PC-3 (cell line): ENCODE results near the gene WDFY3. TPM values are rescaled to one million over a fixed set of nuclear protein-coding genes. Genes with fewer than 3 reads are reported as not detected.

Experiments
- ATAC-seq: fragments of 200-7000 bp; cut with Tn5 transposase; 2 replicates; pipeline ENCODE4 v1.9.1; 2020; ENCODE audit warnings: mild to moderate bottlenecking, moderate library complexity
- BruUV-seq: library from RNA; stranded (reverse); fragments of 400-500 nt; replicated peaks from 2 replicates; lab custom pipeline; 2021; lab: Mats Ljungman, UMichigan
- CTCF ChIA-PET: fragments of 300-600 bp; sonication (Branson Sonifier 250); formaldehyde crosslinking; loops from one replicate; lab custom pipeline; 2022; ENCODE audit warnings: antibody characterized with exemption; lab: Charles Lee
- POLR2A ChIA-PET: fragments of 300-600 bp; sonication (Branson Sonifier 250); formaldehyde crosslinking; loops from one replicate; lab custom pipeline; 2022; ENCODE audit warnings: antibody characterized with exemption; ENCODE audit not compliant: unreplicated experiment; lab: Charles Lee
- DNase-seq: peaks from one replicate; pipeline ENCODE4 v3.0.0-alpha.2; 2015
- H2AFZ ChIP-seq: fragments of 300-600 bp; sonication (generic); 2 replicates; pipeline ENCODE4 v1.6.0; 2016; ENCODE audit warnings: antibody characterized with exemption, low read length
- H3F3A ChIP-seq: fragments of 300-600 bp; sonication (generic); one replicate; pipeline ENCODE4 v1.6.0; 2017; ENCODE audit warnings: antibody characterized with exemption, low read length, control low read depth, mild to moderate bottlenecking; ENCODE audit not compliant: unreplicated experiment
- H3K27ac ChIP-seq: fragments of 300-600 bp; sonication (generic); 2 replicates; pipeline ENCODE4 v1.5.1; 2016; ENCODE audit warnings: mild to moderate bottlenecking, low read length
- H3K27me3 ChIP-seq: fragments of 300-600 bp; sonication (generic); 2 replicates; pipeline ENCODE4 v1.6.1; 2016; ENCODE audit warnings: low read length, mixed read lengths
- H3K36me3 ChIP-seq: fragments of 300-600 bp; sonication (generic); 2 replicates; pipeline ENCODE4 v1.6.1; 2016; ENCODE audit warnings: low read depth, mixed run types, low read length, mixed read lengths
- H3K4me1 ChIP-seq: fragments of 300-600 bp; sonication (generic); 2 replicates; pipeline ENCODE4 v1.5.1; 2016; ENCODE audit warnings: low read length; ENCODE audit not compliant: insufficient read depth
- H3K4me2 ChIP-seq: fragments of 300-600 bp; sonication (generic); 2 replicates; pipeline ENCODE4 v1.6.0; 2016; ENCODE audit warnings: low read length
- H3K4me3 ChIP-seq: fragments of 300-600 bp; sonication (generic); 2 replicates; pipeline ENCODE4 v1.5.1; 2016; ENCODE audit warnings: mild to moderate bottlenecking, low read length, mixed read lengths
- H3K79me2 ChIP-seq: fragments of 300-600 bp; sonication (generic); 2 replicates; pipeline ENCODE4 v1.6.1; 2017; ENCODE audit warnings: low read length, mixed read lengths
- H3K9ac ChIP-seq: fragments of 300-600 bp; sonication (generic); 2 replicates; pipeline ENCODE4 v1.6.0; 2016; ENCODE audit warnings: mild to moderate bottlenecking, low read length
- H3K9me2 ChIP-seq: fragments of 300-600 bp; sonication (generic); replicated peaks from 2 replicates; pipeline ENCODE4 v1.6.1; 2016; ENCODE audit warnings: mixed run types, low read length, mixed read lengths
- H3K9me3 ChIP-seq: fragments of 300-600 bp; sonication (generic); 2 replicates; pipeline ENCODE4 v1.6.1; 2016; ENCODE audit warnings: low read length, mixed read lengths
- H4K20me1 ChIP-seq: fragments of 300-600 bp; sonication (generic); 2 replicates; pipeline ENCODE4 v1.6.1; 2016; ENCODE audit warnings: low read length, mixed read lengths
- CTCF ChIP-seq: fragments of 300-600 bp; sonication (generic); conservative IDR thresholded peaks from 2 replicates; pipeline ENCODE4 v1.5.1; 2017; ENCODE audit warnings: antibody characterized with exemption, low read depth, mild to moderate bottlenecking, low read length
- EZH2 ChIP-seq: fragments of 300-600 bp; sonication (generic); IDR thresholded peaks from one replicate; pipeline ENCODE4 v1.6.1; 2017; ENCODE audit warnings: antibody characterized with exemption, mild to moderate bottlenecking, low read length; ENCODE audit not compliant: unreplicated experiment
- EZH2phosphoT487 ChIP-seq: fragments of 300-600 bp; sonication (generic); IDR thresholded peaks from 2 replicates; pipeline ENCODE4 v1.6.1; 2018; ENCODE audit warnings: mild to moderate bottlenecking, antibody characterized with exemption, low read length, borderline replicate concordance
- intact Hi-C: fragments of 100-400 bp; cut with micrococcal nuclease; formaldehyde crosslinking; loops from 2 replicates; pipeline ENCODE4 v1.9.0; 2023
- total RNA-seq: library from RNA; depleted of rRNA; stranded (reverse); fragments of >200 nt; gene quantifications from 2 replicates; pipeline ENCODE4 v1.2.3, GENCODE V29; 2014

The WDFY3 gene
- total RNA-seq, 1 experiment from 2014 or later = 23.1 TPM

DNA sequence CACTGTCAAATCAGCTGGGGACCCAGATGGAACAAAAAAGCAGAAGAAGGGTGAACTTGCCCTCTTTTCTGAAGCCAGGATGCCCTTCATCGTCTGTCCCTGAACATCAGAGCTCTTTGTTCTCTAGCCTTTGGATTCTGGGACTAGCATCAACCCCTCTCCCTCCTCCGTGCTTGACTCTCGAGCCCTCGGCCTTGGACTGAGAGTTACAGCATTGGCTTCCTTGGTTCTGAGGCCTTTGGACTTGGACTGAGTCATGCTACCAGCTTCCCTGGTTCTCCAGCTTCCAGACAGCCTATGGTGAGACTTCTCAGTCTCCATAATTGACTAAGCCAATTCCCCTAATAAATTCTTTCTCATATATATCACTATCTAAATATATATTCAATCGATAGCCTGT, 38.4 kb downstream of the WDFY3 start:
- Histone ChIP-seq H3K4me1 (peaks cover 14% of the 10 kb centered on the region), H3K79me2 (0 out of 2 replicates have a peak, but pooled peaks cover 6% of the 10 kb centered on the region), H3K9me3 (no peaks in the 10 kb centered on the region), H3K9me2 (no peaks in the 10 kb centered on the region), H3K27ac (no peak overlapping the region), H3K4me2 (no peak overlapping the region), H2AFZ (no peak overlapping the region), H3K36me3 (no peaks in the 10 kb centered on the region), H3F3A (no peaks in the 10 kb centered on the region), H3K27me3 (no peaks in the 10 kb centered on the region), H4K20me1 (no peaks in the 10 kb centered on the region), H3K9ac (no peak overlapping the region), H3K4me3 (no peak overlapping the region)
- DNase-seq = no peak
- POLR2A ChIA-PET = no interaction called here
- CTCF ChIA-PET = no interaction called here
- ATAC-seq = no peak
- intact Hi-C loops = no loop called here
- TF ChIP-seq EZH2 (no peak), EZH2phosphoT487 (no peak), CTCF (no peak)
- BruUV-seq = no TSS peak

- H3K27ac ChIP-seq = no peak overlapping the region
- H3K27me3 ChIP-seq = no peaks in the 10 kb centered on the region
- intact Hi-C loops = no loop called here
- no peak overlapping the region for H2AFZ ChIP-seq
- H3F3A ChIP-seq = no peaks in the 10 kb centered on the region
- 0 out of 2 replicates have a peak, but pooled peaks cover 8% of the 10 kb centered on the region for H3K79me2 ChIP-seq
- no peaks in the 10 kb centered on the region for H3K36me3 ChIP-seq
- H3K9me2 ChIP-seq = no peaks in the 10 kb centered on the region
- no peaks in the 10 kb centered on the region for H3K9me3 ChIP-seq
- DNase-seq = no peak
- no peak overlapping the region for H3K4me2 ChIP-seq
- TF ChIP-seq CTCF (no peak), EZH2 (no peak), EZH2phosphoT487 (no peak)
- no peaks in the 10 kb centered on the region for H4K20me1 ChIP-seq
- POLR2A ChIA-PET = no interaction called here
- no TSS peak for BruUV-seq
- peaks cover 14% of the 10 kb centered on the region for H3K4me1 ChIP-seq
- CTCF ChIA-PET = no interaction called here
- H3K4me3 ChIP-seq = no peak overlapping the region
- no peak overlapping the region for H3K9ac ChIP-seq
- ATAC-seq = no peak
Observed at GRCh38 chr4:84927428-84927827, 39.1 kb downstream of the WDFY3 start.

DNA sequence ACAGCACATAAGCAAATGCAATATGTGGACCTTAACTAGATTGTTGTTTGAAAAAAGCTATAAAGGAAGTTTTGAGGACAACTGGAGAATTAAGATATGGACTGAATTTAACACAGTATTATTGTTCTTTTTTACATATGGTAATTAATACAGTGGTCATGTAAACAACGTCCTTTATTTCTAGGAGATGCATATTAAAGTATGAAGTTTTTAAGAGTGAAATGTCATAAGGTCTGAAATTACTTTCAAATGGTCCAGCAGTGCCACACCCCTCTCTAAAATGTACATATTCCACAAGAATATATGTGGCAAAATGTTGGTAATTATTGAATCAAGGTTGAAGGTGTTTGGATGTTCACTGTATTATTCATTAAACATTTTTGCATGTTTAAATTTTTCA, 40.9 kb downstream of the WDFY3 start:
- CTCF ChIA-PET = no interaction called here
- H3K79me2 ChIP-seq = 0 out of 2 replicates have a peak, but pooled peaks cover 8% of the 10 kb centered on the region
- no peaks in the 10 kb centered on the region for H3F3A ChIP-seq
- ATAC-seq (no peak), DNase-seq (no peak)
- POLR2A ChIA-PET = no interaction called here
- BruUV-seq = no TSS peak
- no peak overlapping the region for H2AFZ ChIP-seq
- peaks cover 20% of the 10 kb centered on the region for H3K4me1 ChIP-seq
- H3K36me3 ChIP-seq = no peaks in the 10 kb centered on the region
- TF ChIP-seq EZH2 = no peak
- TF ChIP-seq CTCF = no peak
- TF ChIP-seq EZH2phosphoT487 = no peak
- no peak overlapping the region for H3K4me2 ChIP-seq
- no peaks in the 10 kb centered on the region for H3K9me2 ChIP-seq
- H3K9ac ChIP-seq = no peak overlapping the region
- H3K27ac ChIP-seq = no peak overlapping the region
- H3K9me3 ChIP-seq = no peaks in the 10 kb centered on the region
- no peaks in the 10 kb centered on the region for H4K20me1 ChIP-seq
- intact Hi-C loops = no loop called here
- H3K27me3 ChIP-seq = no peaks in the 10 kb centered on the region
- no peak overlapping the region for H3K4me3 ChIP-seq
